ENCODE data around the gene DOC2A.

DNA sequence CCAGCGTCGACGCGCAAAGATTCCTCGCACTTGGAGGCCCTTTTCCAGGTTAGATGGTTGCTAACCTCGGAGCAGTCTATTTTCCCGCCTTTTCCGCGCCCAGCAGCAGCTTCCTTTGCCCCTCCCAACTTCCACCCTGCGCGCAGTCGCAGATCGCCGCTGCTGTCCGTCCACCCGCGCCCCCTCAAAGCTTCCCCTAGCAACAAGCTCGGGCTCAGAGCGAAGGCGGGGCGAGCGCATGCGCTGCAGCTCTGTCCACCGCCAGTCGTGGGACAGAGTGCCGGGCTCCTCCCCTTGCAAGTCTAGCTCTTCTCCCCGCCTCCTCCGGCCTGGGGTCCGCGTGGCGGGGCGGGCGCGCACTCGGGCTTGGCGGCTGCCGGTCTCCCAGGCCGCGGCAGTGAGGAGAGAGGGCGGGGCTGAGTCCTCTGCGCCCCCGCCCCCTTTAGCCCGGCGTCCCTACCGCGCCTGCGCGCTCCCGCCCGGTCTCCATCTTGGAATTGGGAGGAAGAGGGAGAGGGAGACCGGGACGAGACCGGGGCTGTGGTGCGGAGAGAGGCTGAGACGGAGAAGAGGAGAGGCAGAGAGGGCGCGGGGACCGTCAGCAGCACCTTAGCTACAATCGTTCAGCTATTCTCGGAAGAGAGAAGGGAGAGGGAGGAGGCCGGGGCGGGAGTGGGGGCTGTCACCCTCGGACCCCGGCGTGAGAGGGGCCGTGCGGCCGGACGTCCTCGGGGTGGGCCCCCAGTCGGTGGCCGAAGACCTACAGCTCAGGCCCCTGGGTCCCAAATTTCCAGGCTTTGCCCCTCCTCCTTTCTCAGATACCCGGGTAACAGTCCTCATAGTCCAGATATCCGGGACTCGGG, 37.2 kb downstream of the DOC2A start, which contains the start of gene TAOK2:
- TF ChIP-seq, protein P1, sequence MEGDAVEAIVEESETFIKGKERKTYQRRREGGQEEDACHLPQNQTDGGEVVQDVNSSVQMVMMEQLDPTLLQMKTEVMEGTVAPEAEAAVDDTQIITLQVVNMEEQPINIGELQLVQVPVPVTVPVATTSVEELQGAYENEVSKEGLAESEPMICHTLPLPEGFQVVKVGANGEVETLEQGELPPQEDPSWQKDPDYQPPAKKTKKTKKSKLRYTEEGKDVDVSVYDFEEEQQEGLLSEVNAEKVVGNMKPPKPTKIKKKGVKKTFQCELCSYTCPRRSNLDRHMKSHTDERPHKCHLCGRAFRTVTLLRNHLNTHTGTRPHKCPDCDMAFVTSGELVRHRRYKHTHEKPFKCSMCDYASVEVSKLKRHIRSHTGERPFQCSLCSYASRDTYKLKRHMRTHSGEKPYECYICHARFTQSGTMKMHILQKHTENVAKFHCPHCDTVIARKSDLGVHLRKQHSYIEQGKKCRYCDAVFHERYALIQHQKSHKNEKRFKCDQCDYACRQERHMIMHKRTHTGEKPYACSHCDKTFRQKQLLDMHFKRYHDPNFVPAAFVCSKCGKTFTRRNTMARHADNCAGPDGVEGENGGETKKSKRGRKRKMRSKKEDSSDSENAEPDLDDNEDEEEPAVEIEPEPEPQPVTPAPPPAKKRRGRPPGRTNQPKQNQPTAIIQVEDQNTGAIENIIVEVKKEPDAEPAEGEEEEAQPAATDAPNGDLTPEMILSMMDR (IDR thresholded peaks at IDR 0.05): no peak
- TF ChIP-seq POLR2A (IDR thresholded peaks at IDR 0.05): peak; percentile 42 to 72

Data from adrenal gland (tissue), 5 donors.